Immature natural killer cell (primary cell): Measurements from ENCODE around the gene METRNL. TPM values are rescaled to one million over a fixed set of nuclear protein-coding genes. Genes with fewer than 3 reads are reported as not detected.

Source experiments
- DNase-seq, 3 donors: peaks; one replicate each; pipeline ENCODE4 v3.0.0; 2022; ENCODE audit warnings: mixed read lengths in 1 of 3
- H3K27ac Mint-ChIP-seq, 6 donors: one replicate each; pipeline ENCODE4 v1.8.0; 2020; ENCODE audit warnings: mixed read lengths in 6 of 6, mild to moderate bottlenecking in 5 of 6, inconsistent platforms in 4 of 6, moderate library complexity in 3 of 6
- H3K27me3 Mint-ChIP-seq, 3 donors: one replicate each; pipeline ENCODE4 v1.8.0; 2020 to 2021; ENCODE audit warnings: low read depth in 3 of 3, mild to moderate bottlenecking in 3 of 3, mixed read lengths in 3 of 3, moderate library complexity in 3 of 3, inconsistent platforms in 1 of 3
- H3K36me3 Mint-ChIP-seq, 3 donors: one replicate each; pipeline ENCODE4 v1.8.0; 2020; ENCODE audit warnings: mixed read lengths in 3 of 3, inconsistent platforms in 2 of 3, mild to moderate bottlenecking in 2 of 3
- H3K4me1 Mint-ChIP-seq, 2 donors: one replicate each; pipeline ENCODE4 v1.8.0; 2020; ENCODE audit warnings: inconsistent platforms in 2 of 2, mild to moderate bottlenecking in 2 of 2, mixed read lengths in 2 of 2, moderate library complexity in 1 of 2
- H3K4me3 Mint-ChIP-seq, 5 donors: one replicate each; pipeline ENCODE4 v1.8.0; 2020; ENCODE audit warnings: mild to moderate bottlenecking in 5 of 5, mixed read lengths in 5 of 5, inconsistent platforms in 3 of 5, moderate library complexity in 3 of 5
- H3K9me3 Mint-ChIP-seq, 6 donors: one replicate each; pipeline ENCODE4 v1.8.0; 2020; ENCODE audit warnings: mild to moderate bottlenecking in 6 of 6, mixed read lengths in 6 of 6, inconsistent platforms in 4 of 6, moderate library complexity in 3 of 6
- polyA plus RNA-seq, 3 donors: library from polyadenylated mRNA; unstranded; fragments of 300-500 nt; fragmentation: Illumina TruSeq; gene quantifications; one replicate each; pipeline ENCODE4 v1.2.3, GENCODE V29; 2021

Gene METRNL
- polyA plus RNA-seq, 3 donors from 2014 or later = 13.6 to 72.3 (median 49.2) TPM

DNA sequence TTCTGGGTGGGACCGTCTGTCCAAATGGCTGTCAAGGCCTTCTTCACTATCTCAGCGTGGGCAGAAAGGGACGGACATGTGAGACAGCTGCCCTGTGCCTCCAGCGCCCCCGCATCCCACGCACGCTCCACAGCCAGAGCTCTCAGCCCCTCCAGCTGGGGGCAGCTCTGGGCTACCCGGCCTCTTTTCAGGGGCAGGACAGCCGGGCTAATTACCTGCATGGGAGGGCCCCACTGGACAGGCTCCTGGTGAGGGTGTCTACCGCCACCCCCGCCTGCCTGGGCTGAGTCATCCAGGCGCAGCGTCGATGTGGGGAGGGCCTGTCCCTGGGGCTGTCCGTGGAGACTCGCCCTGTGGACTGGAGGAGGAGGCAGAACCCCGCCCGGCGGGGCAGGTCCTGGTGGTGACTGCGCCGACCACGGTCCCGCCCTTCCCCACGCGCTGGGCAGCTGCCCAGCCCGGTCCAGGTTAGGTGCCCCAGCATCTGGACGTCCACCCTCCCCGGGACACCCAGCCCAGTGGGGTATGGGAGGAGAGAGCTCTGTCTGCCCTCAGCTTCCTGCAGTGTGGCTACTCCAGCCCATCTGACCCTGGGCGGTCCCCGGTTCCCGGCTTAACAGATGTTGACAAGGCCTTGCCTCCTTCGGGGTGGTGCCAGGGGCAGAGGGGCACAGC, 5.9 kb upstream of the METRNL start:
- no peak for DNase-seq
- Mint-ChIP-seq H3K27me3 (peaks cover 8 to 20% (median 20%) of the 10 kb centered on the region in 3 donors), H3K9me3 (no peaks in the 10 kb centered on the region), H3K36me3 (no peaks in the 10 kb centered on the region), H3K27ac (no peak overlapping the region), H3K4me3 (no peak overlapping the region), H3K4me1 (peaks cover 29 to 39% of the 10 kb centered on the region in 2 donors)

DNA sequence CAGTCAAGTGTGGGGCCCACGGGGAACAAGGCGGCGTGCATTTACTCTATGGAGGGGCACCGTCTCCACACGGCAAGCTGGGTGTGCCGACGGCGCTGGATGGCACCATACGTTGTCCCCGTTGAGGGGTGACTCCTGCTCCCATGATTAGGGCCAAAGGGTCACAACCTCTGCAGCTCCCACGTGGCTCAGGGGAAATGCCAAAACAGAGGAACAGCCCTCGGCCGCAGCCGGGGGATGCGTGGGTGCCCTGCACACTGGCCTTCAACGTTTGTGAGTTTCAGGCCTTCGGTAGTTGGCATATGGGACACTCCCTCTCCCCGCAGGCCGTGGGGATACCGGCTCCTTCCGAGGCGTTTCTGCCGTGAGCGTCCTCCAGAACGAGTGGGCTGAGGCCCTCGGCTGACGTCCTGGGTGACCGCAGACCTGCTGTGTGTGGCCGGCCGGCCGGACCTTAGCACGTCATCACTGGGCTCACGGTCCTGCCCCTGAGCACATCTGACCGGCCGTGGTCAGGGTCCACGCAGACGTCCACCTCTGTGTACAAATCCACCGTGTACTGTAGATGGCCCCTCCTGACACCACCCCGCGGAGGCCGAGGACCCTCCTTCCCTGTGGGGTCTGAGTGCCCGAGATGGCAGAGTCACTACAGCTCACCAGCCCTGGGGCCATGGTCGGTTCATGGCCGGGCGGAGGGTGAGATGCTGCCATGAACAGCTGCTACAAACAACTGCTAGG, 4.8 kb upstream of the METRNL start:
- Mint-ChIP-seq H3K9me3 (no peaks in the 10 kb centered on the region), H3K27ac (no peak overlapping the region), H3K4me1 (peaks cover 21 to 29% of the 10 kb centered on the region in 2 donors), H3K36me3 (no peaks in the 10 kb centered on the region), H3K27me3 (peaks cover 6 to 21% (median 20%) of the 10 kb centered on the region in 3 donors), H3K4me3 (no peak overlapping the region)
- no peak for DNase-seq

DNA sequence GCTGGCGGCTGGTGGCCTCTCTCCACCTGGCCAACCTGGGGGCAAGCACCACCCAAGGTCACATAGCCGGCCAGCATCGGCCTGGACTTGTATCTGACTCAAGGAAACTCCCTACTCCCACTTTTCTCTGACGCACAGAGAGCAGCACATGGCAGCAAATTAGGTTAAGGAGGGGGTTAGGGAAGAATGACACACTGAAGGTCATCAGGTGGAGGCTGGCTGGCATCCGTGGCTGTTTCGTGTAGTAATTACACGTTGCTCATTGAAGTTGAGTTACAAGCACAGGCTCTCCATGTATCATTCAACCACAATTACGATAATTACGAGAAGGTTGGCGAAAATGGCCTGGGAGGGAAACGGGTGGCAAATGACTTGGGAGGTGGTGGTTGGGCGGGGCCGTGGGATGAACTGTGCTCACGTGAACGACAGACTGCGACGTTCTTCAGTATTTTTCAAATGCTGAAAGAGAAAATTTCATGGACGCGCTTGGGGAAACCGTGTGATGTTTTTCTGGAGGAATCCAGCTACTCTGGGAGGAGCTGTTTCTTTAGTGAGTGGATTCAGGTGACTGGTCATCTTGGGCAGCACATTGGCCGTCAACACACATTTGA, 4.0 kb upstream of the METRNL start:
- H3K9me3 Mint-ChIP-seq = no peaks in the 10 kb centered on the region
- peak overlapping the region in 1 of 6 donors; percentile 0 for H3K27ac Mint-ChIP-seq
- H3K27me3 Mint-ChIP-seq = peaks cover 5 to 21% (median 19%) of the 10 kb centered on the region in 3 donors
- no peak overlapping the region for H3K4me3 Mint-ChIP-seq
- no peaks in the 10 kb centered on the region for H3K36me3 Mint-ChIP-seq
- DNase-seq = no peak
- peaks cover 19 to 24% of the 10 kb centered on the region in 2 donors for H3K4me1 Mint-ChIP-seq

DNA sequence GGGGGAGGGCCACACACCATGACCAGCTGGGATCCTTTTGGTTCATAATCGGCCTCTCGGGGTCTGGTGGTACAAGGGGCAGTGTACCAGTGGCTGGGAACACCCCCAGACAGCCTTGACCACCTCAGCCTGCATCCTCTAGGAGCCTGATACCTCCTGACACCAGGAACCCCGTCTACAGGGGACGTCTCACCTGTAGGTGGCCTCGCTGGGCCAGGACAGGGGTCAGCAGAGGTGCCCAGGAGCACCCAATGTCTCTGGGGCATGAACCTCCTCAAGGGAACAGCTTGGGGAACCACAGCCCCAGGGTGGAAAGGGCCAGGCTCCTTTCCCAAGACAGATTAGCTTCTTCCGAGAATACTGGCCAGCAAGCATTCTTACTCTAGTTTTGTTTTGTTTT, 2.5 kb upstream of the METRNL start:
- Mint-ChIP-seq H3K9me3 (peaks cover 0 to 5% (median 0%) of the 10 kb centered on the region in 6 donors), H3K4me3 (peak overlapping the region; percentile 22 to 66 (median 49)), H3K36me3 (peaks cover 3 to 4% (median 3%) of the 10 kb centered on the region in 3 donors), H3K27me3 (peaks cover 14 to 30% (median 20%) of the 10 kb centered on the region in 3 donors), H3K27ac (peak overlapping the region in 4 of 6 donors; percentile 27 to 71 (median 51)), H3K4me1 (peaks cover 9 to 16% of the 10 kb centered on the region in 2 donors)
- DNase-seq = no peak

DNA sequence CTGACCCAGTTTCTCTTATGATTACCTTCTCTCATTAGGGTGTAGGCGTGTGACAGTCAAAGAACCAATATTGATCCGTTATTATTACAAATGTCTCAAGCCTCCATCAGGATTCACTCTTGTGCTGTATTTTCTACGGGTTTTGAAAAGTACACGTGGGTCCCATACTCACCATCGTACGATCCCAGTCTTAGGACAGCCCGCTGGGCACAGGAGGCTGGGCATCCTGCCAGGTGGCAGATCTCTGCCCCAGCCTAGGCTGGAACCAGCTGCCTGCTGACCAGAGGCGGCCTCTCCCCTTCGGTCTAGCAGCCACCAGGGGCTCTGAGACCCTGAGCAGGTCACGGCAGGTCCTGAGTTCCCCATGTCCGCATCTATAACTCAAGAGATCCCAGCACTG, 2.0 kb upstream of the METRNL start:
- Mint-ChIP-seq H3K36me3 (peaks cover 3 to 5% (median 5%) of the 10 kb centered on the region in 3 donors), H3K27ac (peak overlapping the region in 4 of 6 donors; percentile 16 to 71 (median 32)), H3K4me3 (peak overlapping the region in 4 of 5 donors; percentile 43 to 66 (median 60)), H3K4me1 (peaks cover 10 to 17% of the 10 kb centered on the region in 2 donors), H3K9me3 (peaks cover 0 to 5% (median 0%) of the 10 kb centered on the region in 6 donors), H3K27me3 (peaks cover 18 to 35% (median 23%) of the 10 kb centered on the region in 3 donors)
- DNase-seq = no peak

DNA sequence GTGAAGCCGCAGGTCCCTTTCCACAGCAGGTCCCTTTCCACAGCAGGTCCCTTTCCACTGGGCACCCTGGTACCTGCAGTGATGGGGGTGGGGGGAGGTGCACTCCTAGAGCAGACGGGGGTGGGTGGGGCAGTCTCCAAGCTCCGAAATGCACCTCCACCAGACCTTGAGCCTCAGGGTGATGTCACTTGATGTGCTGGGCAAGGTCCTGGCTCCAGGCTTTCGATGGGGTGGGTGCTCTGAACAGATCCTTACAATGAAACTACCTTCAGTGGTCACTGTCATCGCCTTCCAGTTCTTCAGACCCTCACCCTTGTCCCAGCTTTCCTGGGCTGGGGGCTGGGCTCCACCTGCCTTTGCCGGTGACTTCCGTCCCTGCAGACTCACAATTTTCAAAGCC, 1.5 kb upstream of the METRNL start:
- peak overlapping the region in 4 of 6 donors; percentile 16 to 69 (median 45) for H3K27ac Mint-ChIP-seq
- H3K9me3 Mint-ChIP-seq = peaks cover 0 to 5% (median 0%) of the 10 kb centered on the region in 6 donors
- peak overlapping the region; percentile 38 to 66 (median 43) for H3K4me3 Mint-ChIP-seq
- DNase-seq = no peak
- peaks cover 3 to 10% (median 5%) of the 10 kb centered on the region in 3 donors for H3K36me3 Mint-ChIP-seq
- H3K27me3 Mint-ChIP-seq = peaks cover 24 to 40% (median 28%) of the 10 kb centered on the region in 3 donors
- peaks cover 15 to 23% of the 10 kb centered on the region in 2 donors for H3K4me1 Mint-ChIP-seq

DNA sequence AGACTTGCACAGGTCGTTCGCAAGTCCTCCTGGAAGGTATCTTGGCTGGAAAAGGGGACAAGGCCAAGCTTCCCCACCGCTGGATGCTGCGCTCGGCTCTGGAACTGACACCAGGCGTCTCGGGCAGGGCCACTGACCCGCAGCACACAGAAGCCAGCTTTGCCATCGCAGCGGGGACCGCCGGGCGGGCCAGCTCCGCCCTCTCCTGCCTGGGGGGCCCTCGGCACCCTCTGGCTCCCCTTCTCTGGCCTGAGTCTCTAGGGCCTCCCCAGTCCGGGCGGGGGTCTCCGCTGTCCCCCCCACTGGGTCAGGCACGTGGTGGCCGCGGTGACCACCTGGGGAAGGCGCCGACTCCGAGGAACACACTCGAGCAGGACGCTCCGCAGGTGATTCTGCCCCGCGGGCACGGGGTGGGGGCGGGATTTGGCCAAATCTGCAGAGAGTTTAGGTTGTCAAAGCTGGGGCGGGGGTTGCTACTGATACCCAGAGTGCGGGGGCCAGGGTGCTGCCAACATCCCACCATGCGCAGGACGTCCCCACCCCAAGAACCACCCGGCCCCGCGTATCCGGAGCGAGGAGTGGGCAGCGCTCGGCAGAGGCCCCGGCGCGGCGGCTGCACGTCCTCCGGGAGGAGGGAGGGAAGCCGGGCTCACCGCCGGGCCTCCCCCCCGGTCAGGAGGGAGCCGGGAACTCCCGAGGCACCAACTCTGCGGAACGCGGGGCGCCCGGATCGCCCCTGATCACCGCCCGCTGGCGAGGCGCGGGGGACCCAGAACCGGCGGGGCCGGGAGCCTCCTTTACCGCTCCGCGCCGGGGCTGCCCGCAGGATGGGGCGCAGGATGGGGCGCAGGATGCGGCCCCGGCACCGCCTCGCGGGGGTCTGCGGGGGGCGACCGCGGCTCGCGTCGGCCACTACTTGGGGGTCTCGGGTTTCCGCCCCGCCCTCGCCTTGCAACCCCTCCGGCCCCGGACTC, 744 bp upstream of the METRNL start:
- H3K4me3 Mint-ChIP-seq = peak overlapping the region; percentile 38 to 69 (median 53)
- peak overlapping the region in 3 of 6 donors; percentile 50 to 69 (median 68) for H3K27ac Mint-ChIP-seq
- peaks cover 23 to 30% of the 10 kb centered on the region in 2 donors for H3K4me1 Mint-ChIP-seq
- peaks cover 0 to 7% (median 1%) of the 10 kb centered on the region in 6 donors for H3K9me3 Mint-ChIP-seq
- peaks cover 3 to 12% (median 5%) of the 10 kb centered on the region in 3 donors for H3K36me3 Mint-ChIP-seq
- peaks cover 31 to 48% (median 36%) of the 10 kb centered on the region in 3 donors for H3K27me3 Mint-ChIP-seq
- DNase-seq = no peak

DNA sequence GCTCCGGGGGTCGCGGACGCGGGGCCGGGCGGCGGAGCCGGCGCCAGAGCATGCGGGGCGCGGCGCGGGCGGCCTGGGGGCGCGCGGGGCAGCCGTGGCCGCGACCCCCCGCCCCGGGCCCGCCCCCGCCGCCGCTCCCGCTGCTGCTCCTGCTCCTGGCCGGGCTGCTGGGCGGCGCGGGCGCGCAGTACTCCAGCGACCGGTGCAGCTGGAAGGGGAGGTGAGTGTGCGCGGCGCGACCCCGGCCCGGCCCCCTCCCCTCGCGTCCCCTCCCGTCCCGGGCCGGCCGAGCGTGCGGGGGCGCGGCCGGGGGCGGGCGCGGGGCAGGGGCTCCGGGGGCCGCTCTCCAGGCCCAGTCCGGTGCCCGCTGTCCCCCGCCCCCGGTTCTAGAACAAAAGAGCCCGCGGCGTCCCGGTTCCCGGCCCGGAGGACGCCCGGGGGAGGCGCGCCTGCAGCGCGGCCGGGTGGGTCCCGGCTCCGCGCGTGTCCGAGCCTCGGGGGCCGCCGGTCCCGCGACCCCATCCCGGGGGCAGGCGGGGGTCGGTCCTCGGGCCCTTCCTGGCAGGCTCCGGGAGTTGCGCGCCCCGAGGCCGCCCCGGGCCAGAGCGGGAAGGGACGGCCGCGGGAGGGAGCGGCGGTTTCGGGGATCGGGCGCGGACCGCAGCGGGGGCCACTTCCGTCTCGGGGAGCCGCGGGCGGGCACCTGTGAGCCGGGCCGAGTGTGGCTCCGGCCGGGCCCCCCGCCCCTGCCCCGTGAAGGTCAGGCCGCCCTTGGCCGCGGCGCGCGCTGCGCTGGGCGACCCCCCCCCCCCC, 563 bp downstream of the METRNL start:
- Mint-ChIP-seq H3K4me3 (no peak overlapping the region), H3K36me3 (peaks cover 3 to 15% (median 5%) of the 10 kb centered on the region in 3 donors), H3K27me3 (peaks cover 44 to 61% (median 45%) of the 10 kb centered on the region in 3 donors), H3K4me1 (peaks cover 36 to 43% of the 10 kb centered on the region in 2 donors), H3K9me3 (peaks cover 0 to 7% (median 1%) of the 10 kb centered on the region in 6 donors), H3K27ac (no peak overlapping the region)
- peak; percentile 54 to 68 (median 63) for DNase-seq

DNA sequence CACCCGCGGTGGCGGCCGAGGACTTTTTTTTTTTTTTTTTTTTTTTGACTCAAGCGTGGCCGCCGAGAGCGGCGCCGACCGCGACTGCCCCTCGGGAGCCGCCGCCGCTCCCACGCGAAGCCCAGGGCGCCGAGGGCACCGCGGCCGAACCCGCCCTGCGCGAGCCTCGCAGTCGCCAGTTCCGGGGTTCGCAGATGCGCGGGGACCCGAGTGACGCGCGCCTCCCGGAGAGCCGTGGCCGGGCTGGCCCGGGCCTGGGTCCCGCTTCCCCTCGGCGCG, 1.1 kb downstream of the METRNL start:
- peaks cover 48 to 62% (median 50%) of the 10 kb centered on the region in 3 donors for H3K27me3 Mint-ChIP-seq
- no peak overlapping the region for H3K27ac Mint-ChIP-seq
- peaks cover 0 to 7% (median 1%) of the 10 kb centered on the region in 6 donors for H3K9me3 Mint-ChIP-seq
- peaks cover 41 to 48% of the 10 kb centered on the region in 2 donors for H3K4me1 Mint-ChIP-seq
- H3K4me3 Mint-ChIP-seq = no peak overlapping the region
- peaks cover 3 to 16% (median 5%) of the 10 kb centered on the region in 3 donors for H3K36me3 Mint-ChIP-seq
- DNase-seq = no peak

DNA sequence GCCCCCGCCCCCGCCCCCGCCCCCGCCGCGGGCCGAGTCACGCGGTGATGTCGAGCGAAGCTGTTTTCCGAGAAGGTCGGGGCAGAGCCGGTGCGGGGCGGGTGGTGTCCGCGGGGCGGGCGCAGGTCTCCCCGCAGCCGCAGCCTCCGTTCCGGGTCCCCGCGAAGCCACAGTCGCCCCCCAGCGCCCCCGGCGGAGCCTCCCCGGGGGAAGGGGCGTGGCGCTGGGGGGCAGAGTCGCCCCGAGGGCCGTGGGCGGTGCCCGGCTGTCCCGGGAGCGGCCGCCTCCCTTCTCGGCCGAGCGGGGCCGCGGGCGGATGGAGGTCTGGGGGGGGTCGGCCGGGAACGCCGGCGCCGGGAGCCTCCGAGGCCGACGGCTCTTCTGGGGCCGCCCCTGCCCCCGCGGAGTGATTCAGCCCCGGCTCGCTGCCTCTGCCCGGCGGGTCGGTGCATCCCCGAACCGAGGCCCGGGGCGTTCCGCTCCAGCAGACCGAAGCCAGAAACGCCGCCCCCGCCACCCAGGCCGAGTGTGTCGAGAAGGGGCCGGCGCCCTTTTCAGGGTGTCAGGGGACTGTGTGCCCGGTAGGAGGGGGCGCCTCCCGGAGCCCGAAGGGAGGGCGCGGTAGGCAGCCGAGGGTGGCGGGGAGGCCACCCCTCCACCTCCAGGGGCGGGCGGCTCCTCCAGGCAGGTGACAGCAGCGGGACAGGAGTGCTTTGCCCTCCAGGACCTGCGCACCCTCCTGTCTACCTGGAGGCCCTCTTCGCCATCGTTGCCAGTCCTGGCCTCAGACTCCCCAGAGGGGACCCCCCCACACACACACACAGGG, 1.7 kb downstream of the METRNL start:
- Mint-ChIP-seq H3K27me3 (peaks cover 53 to 67% (median 55%) of the 10 kb centered on the region in 3 donors), H3K4me1 (peaks cover 47 to 54% of the 10 kb centered on the region in 2 donors), H3K27ac (peak overlapping the region; percentile 99 to 100 (median 100)), H3K36me3 (peaks cover 5 to 20% (median 8%) of the 10 kb centered on the region in 3 donors), H3K4me3 (peak overlapping the region; percentile 86 to 94 (median 92)), H3K9me3 (peaks cover 0 to 7% (median 1%) of the 10 kb centered on the region in 6 donors)
- peak; percentile 76 to 86 (median 82) for DNase-seq

DNA sequence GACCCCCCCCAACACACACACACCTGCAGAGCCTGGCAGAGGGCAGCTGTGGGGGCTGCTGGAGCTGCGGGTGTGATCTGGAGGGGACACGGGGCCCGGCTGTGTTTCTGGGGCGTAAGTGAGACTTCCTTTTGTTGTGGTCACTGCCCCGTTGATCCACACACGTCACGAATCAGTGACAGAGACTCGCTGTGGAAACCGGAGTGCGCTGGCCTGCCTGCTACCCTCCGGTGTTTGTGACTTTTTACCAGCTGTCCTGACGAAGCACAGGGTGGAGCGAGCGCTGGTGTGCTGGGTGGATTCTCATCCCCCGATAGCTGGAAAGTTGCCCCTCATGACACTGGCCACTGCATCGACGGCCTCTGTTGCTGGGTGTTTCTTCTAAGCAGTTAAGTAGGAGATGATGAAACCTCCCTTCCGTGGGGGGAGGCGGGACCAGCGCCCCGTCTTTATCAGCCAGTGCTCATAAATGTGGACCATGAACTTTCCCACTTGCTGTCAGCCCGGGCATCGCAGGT, 2.3 kb downstream of the METRNL start:
- Mint-ChIP-seq H3K4me1 (peaks cover 53 to 61% of the 10 kb centered on the region in 2 donors), H3K4me3 (peak overlapping the region; percentile 86 to 94 (median 92)), H3K36me3 (peaks cover 10 to 26% (median 13%) of the 10 kb centered on the region in 3 donors), H3K9me3 (peaks cover 0 to 7% (median 1%) of the 10 kb centered on the region in 6 donors), H3K27me3 (peaks cover 60 to 73% (median 62%) of the 10 kb centered on the region in 3 donors), H3K27ac (peak overlapping the region; percentile 99 to 100 (median 100))
- DNase-seq = peak; percentile 93 to 97 (median 96)
